ENCODE data around the gene NLK.

- TF ChIP-seq CTCF (IDR thresholded peaks at IDR 0.05 in 2 of 3, conservative IDR thresholded peaks at IDR 0.05 in 1 of 3; ENCODE audit: borderline replicate concordance in 1 of 3, insufficient read depth in 1 of 3, low read depth in 2 of 3, low read length in 2 of 3) (no peak), CEBPB (IDR thresholded peaks at IDR 0.05; ENCODE audit: low read depth) (no peak), MAX (IDR thresholded peaks at IDR 0.05) (no peak), ZNF274 (IDR thresholded peaks at IDR 0.05; ENCODE audit: low read depth, low read length) (no peak), EZH2 (IDR thresholded peaks at IDR 0.05) (no peak), ZFX (IDR thresholded peaks at IDR 0.05) (no peak), POLR2A (IDR thresholded peaks at IDR 0.05; ENCODE audit: borderline replicate concordance, extremely low read depth, insufficient read depth, insufficient read length) (no peak), POLR2AphosphoS5 (IDR thresholded peaks at IDR 0.05; ENCODE audit: low read depth, low read length) (no peak), SIN3A (IDR thresholded peaks at IDR 0.05; ENCODE audit: low read depth) (no peak), YY1 (IDR thresholded peaks at IDR 0.05; ENCODE audit: extremely low read depth, insufficient replicate concordance, low read depth, low read length) (no peak), REST (IDR thresholded peaks at IDR 0.05; ENCODE audit: low read depth) (no peak), EZH2phosphoT487 (IDR thresholded peaks at IDR 0.05; ENCODE audit: borderline replicate concordance) (no peak), SP1 (IDR thresholded peaks at IDR 0.05; ENCODE audit: low read depth) (no peak), SRF (IDR thresholded peaks at IDR 0.05; ENCODE audit: low read depth) (no peak)
These were observed 117.4 kb downstream of the NLK start for GRCh38 chr17:28159924-28160323.

All from HCT116 (cell line).